OCI-LY7 (cell line): ENCODE data around the gene CYTH3.

Experiments
- EZH2phosphoT487 ChIP-seq: fragments of 200-600 bp; sonication (generic); IDR thresholded peaks from 2 replicates; pipeline ENCODE4 v1.6.1; 2018; ENCODE audit warnings: low read depth, borderline replicate concordance, mild to moderate bottlenecking, mixed run types, antibody characterized with exemption, low read length, moderate library complexity, mixed read lengths
- TF ChIP-seq, protein P1 (sequence below): fragments of 200-600 bp; sonication (generic); conservative IDR thresholded peaks from 2 replicates; pipeline ENCODE4 v1.5.1; 2014; ENCODE audit warnings: mild to moderate bottlenecking, antibody characterized with exemption, low read length, moderate library complexity, mixed read lengths

DNA sequence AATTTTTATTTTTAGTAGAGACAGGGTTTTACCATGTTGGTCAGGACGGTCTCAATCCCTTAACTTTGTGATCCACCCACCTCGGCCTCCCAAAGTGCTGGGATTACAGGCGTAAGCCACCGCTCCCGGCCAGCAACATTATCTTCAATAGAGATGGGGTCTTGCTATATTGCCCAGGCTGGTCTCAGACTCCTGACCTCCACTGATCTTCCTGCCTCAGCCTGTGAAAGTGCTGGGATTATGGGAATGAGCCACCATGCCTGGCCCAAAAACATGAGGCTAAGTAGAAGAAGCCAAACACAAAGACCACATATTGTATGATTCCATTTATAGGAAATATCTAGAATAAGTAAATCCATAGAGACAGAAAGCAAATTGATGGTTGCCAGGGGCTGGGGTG, 19.1 kb upstream of the CYTH3 start:
- TF ChIP-seq, protein P1, sequence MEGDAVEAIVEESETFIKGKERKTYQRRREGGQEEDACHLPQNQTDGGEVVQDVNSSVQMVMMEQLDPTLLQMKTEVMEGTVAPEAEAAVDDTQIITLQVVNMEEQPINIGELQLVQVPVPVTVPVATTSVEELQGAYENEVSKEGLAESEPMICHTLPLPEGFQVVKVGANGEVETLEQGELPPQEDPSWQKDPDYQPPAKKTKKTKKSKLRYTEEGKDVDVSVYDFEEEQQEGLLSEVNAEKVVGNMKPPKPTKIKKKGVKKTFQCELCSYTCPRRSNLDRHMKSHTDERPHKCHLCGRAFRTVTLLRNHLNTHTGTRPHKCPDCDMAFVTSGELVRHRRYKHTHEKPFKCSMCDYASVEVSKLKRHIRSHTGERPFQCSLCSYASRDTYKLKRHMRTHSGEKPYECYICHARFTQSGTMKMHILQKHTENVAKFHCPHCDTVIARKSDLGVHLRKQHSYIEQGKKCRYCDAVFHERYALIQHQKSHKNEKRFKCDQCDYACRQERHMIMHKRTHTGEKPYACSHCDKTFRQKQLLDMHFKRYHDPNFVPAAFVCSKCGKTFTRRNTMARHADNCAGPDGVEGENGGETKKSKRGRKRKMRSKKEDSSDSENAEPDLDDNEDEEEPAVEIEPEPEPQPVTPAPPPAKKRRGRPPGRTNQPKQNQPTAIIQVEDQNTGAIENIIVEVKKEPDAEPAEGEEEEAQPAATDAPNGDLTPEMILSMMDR = no peak
- TF ChIP-seq EZH2phosphoT487 = no peak
